Peyer's patch (tissue), 4 donors: ENCODE data around the gene JAK1.

ENCODE experiments used
- CTCF ChIP-seq, 6 experiments: fragments of 450-650 bp in 4 of 6; fragments of 200-600 bp in 2 of 6; sonication (generic) in 1 of 6; IDR thresholded peaks; one replicate each; pipeline ENCODE4 v1.5.1; 2017 to 2019; ENCODE audit warnings: antibody characterized with exemption in 6 of 6, mild to moderate bottlenecking in 3 of 6, moderate library complexity in 1 of 6
- POLR2A ChIP-seq, 2 donors: fragments of 450-650 bp; IDR thresholded peaks; one replicate each; pipeline ENCODE4 v1.5.1; 2017; ENCODE audit warnings: antibody characterized with exemption in 2 of 2, mild to moderate bottlenecking in 2 of 2, moderate library complexity in 2 of 2

DNA sequence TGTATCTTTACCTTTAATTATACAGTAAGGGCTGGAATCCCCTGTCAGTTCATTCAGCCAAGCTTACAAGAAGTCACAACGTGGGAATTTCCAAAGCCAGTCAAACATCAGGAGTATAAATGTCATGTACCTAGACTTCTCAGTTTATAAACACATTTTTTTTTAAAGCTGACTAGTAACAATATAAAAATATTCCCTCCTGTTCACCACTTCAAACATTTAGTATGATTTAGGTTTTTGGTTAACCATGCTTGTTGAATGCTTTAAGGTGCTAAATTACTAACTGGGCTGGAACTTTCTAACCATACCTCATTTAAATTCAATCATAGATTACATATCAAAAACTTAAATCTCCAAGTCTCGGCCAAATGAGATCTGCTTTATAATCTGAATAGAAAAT is 44.0 kb downstream of the JAK1 start:
- TF ChIP-seq CTCF (IDR thresholded peaks at IDR 0.05) (no peak), POLR2A (IDR thresholded peaks at IDR 0.05) (no peak)
